GM10248 (cell line): ENCODE measurements around the gene WFIKKN2.

Source experiments
- CTCF ChIA-PET: fragments of 300-600 bp; sonication (Branson Sonifier 250); formaldehyde crosslinking; extraction: SDS; loops from one replicate; lab custom pipeline; 2021; ENCODE audit warnings: antibody characterized with exemption; lab: Yijun Ruan, JAX
- POLR2A ChIA-PET: fragments of 350-650 bp; sonication (Branson Sonifier 250); formaldehyde crosslinking; extraction: SDS; loops from one replicate; lab custom pipeline; 2020; ENCODE audit warnings: antibody characterized with exemption; lab: Yijun Ruan, JAX
- DNase-seq: peaks from one replicate; pipeline ENCODE4 v3.0.0; 2012; ENCODE audit errors: extremely low spot score
- CTCF ChIP-seq: IDR thresholded peaks from 2 replicates; pipeline ENCODE4 v1.5.1; 2012; ENCODE audit warnings: mild to moderate bottlenecking, low read depth; ENCODE audit errors: extremely low read depth, missing control alignments, control extremely low read depth

The WFIKKN2 gene

GRCh38 chr17:50845240-50846147 is 10.1 kb downstream of the WFIKKN2 start:
- ChIA-PET CTCF (interaction anchor here (1.3 to 18.2 kb wide), 6 partner anchors 15 to 308 kb away, joined by 3 to 301 read pairs (median 62); partner anchors contain the start of gene NME1), POLR2A (interaction anchor here (1.0 kb wide), 1 partner anchor 21 kb away, joined by 4 read pairs; the partner anchor contains the start of gene TOB1)
- TF ChIP-seq CTCF: no peak
- DNase-seq: no peak

GRCh38 chr17:50847566-50847965 is 12.2 kb downstream of the WFIKKN2 start:
- DNase-seq: no peak
- POLR2A ChIA-PET: interaction anchor here (0.8 kb wide), 1 partner anchor 19 kb away, joined by 3 read pairs; the partner anchor contains the start of gene TOB1
- CTCF ChIA-PET: interaction anchor here (1.3 to 18.2 kb wide), 4 partner anchors 16 to 105 kb away, joined by 4 to 301 read pairs (median 178); partner anchors contain the start of gene TOB1
- no peak for TF ChIP-seq CTCF

- POLR2A ChIA-PET: no interaction called here
- CTCF ChIA-PET: interaction anchor here (1.1 to 18.2 kb wide), 5 partner anchors 16 to 104 kb away, joined by 3 to 301 read pairs (median 127); partner anchors contain the start of gene TOB1
- no peak for TF ChIP-seq CTCF
- no peak for DNase-seq
Measured at GRCh38 chr17:50848039-50848438, 12.7 kb downstream of the WFIKKN2 start.

- TF ChIP-seq CTCF: no peak
- CTCF ChIA-PET: interaction anchor here (1.1 to 18.2 kb wide), 4 partner anchors 15 to 104 kb away, joined by 3 to 301 read pairs (median 178); partner anchors contain the start of gene TOB1
- DNase-seq: no peak
- POLR2A ChIA-PET: interaction anchor here (0.6 kb wide), 1 partner anchor 18 kb away, joined by 3 read pairs; the partner anchor contains the start of gene TOB1
Measured at GRCh38 chr17:50848711-50849110, 13.3 kb downstream of the WFIKKN2 start.

- no peak for DNase-seq
- TF ChIP-seq CTCF: no peak
- ChIA-PET CTCF (interaction anchor here (1.0 to 18.2 kb wide), 8 partner anchors 9 to 303 kb away, joined by 3 to 301 read pairs (median 42); partner anchors contain the start of genes NME1 and TOB1), POLR2A (interaction anchor here (1.1 kb wide), 1 partner anchor 15 kb away, joined by 3 read pairs; no protein-coding TSS in a partner anchor)
Measured at GRCh38 chr17:50850640-50851039, 15.3 kb downstream of the WFIKKN2 start.

- TF ChIP-seq CTCF: no peak
- no peak for DNase-seq
- ChIA-PET CTCF (interaction anchor here (0.8 to 18.2 kb wide), 34 partner anchors 11 to 311 kb away, joined by 3 to 301 read pairs (median 5); partner anchors contain the start of genes ANKRD40CL, NME1, SPAG9 and TOB1), POLR2A (interaction anchor here (2.5 to 3.2 kb wide), 2 partner anchors 10 to 13 kb away, joined by 9 to 37 read pairs; partner anchors contain the start of gene TOB1)
Measured at GRCh38 chr17:50853015-50853615, 17.7 kb downstream of the WFIKKN2 start.
